IMR-90 (cell line): ENCODE data around the gene DALRD3.

Source experiments
- BHLHE40 ChIP-seq: fragments of 150-350 bp; IDR thresholded peaks from 2 replicates; pipeline ENCODE4 v1.6.1; 2016; ENCODE audit warnings: mild to moderate bottlenecking, low read depth, low read length
- CEBPB ChIP-seq: IDR thresholded peaks from 2 replicates; pipeline ENCODE4 v1.6.1; 2012; ENCODE audit warnings: low read depth, low read length, improper control_type of control experiment
- FOS ChIP-seq: fragments of 150-350 bp; IDR thresholded peaks from 2 replicates; pipeline ENCODE4 v1.6.1; 2016; ENCODE audit warnings: low read depth, low read length
- MAFK ChIP-seq: IDR thresholded peaks from 2 replicates; pipeline ENCODE4 v1.6.1; 2012; ENCODE audit warnings: low read depth, low read length, improper control_type of control experiment
- MXI1 ChIP-seq: IDR thresholded peaks from 2 replicates; pipeline ENCODE4 v1.6.1; 2012; ENCODE audit warnings: low read depth, mild to moderate bottlenecking, low read length, moderate library complexity, borderline replicate concordance
- POLR2A ChIP-seq: IDR thresholded peaks from 2 replicates; pipeline ENCODE4 v1.6.1; 2012; ENCODE audit warnings: mild to moderate bottlenecking, low read depth, low read length
- RAD21 ChIP-seq: IDR thresholded peaks from 2 replicates; pipeline ENCODE4 v1.6.1; 2012; ENCODE audit warnings: low read length, improper control_type of control experiment
- TF ChIP-seq, protein P1 (sequence below): conservative IDR thresholded peaks from 2 replicates; pipeline ENCODE4 v1.5.1; 2012; ENCODE audit warnings: mild to moderate bottlenecking, low read depth, low read length, improper control_type of control experiment
- TF ChIP-seq, protein P2 (sequence below): fragments of 150-350 bp; IDR thresholded peaks from 2 replicates; pipeline ENCODE4 v1.6.1; 2017; ENCODE audit warnings: mild to moderate bottlenecking, antibody characterized with exemption, low read length, low read depth

DNA sequence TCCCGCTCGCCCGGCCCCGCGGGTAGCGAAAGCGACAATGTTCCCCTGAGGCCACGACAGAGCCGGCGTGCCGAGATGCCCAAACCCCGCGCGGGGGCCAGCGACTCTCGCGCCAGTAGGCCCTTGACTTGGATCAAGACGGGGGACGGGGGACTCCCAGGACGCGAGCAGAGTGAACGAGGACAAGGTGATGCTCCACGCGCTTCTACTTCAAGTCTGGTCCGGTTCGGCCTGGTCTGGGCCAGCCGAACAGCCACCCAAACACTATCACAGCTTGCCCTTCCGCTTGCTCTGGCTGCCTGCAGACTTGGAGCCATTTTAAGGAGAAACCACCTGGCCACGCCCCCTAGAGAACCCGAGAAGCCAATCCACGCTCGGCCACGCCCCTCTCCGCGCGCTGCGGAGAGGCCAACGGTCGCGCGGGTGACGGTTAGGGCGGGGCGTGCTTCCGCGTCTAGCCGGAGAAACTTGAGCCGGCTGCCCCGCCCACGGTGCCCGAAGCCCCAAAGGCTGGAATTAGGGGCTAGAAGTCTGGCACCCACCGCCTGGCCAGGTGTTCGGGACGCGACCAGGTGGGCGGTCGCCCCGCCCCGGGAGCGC is 2.9 kb upstream of the DALRD3 start:
- TF ChIP-seq POLR2A (peak; percentile 99), MXI1 (peak; percentile 36; the same call in 1 of the 2 replicates), MAFK (no peak), FOS (no peak), BHLHE40 (no peak), RAD21 (no peak), CEBPB (no peak)
- TF ChIP-seq, protein P1, sequence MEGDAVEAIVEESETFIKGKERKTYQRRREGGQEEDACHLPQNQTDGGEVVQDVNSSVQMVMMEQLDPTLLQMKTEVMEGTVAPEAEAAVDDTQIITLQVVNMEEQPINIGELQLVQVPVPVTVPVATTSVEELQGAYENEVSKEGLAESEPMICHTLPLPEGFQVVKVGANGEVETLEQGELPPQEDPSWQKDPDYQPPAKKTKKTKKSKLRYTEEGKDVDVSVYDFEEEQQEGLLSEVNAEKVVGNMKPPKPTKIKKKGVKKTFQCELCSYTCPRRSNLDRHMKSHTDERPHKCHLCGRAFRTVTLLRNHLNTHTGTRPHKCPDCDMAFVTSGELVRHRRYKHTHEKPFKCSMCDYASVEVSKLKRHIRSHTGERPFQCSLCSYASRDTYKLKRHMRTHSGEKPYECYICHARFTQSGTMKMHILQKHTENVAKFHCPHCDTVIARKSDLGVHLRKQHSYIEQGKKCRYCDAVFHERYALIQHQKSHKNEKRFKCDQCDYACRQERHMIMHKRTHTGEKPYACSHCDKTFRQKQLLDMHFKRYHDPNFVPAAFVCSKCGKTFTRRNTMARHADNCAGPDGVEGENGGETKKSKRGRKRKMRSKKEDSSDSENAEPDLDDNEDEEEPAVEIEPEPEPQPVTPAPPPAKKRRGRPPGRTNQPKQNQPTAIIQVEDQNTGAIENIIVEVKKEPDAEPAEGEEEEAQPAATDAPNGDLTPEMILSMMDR = no peak
- TF ChIP-seq, protein P2, sequence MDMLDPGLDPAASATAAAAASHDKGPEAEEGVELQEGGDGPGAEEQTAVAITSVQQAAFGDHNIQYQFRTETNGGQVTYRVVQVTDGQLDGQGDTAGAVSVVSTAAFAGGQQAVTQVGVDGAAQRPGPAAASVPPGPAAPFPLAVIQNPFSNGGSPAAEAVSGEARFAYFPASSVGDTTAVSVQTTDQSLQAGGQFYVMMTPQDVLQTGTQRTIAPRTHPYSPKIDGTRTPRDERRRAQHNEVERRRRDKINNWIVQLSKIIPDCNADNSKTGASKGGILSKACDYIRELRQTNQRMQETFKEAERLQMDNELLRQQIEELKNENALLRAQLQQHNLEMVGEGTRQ = peak; percentile 49; the same call in 1 of the 2 replicates
